Activated naive CD4-positive, alpha-beta T cell treated with anti-CD3 and anti-CD28 coated beads, Interleukin-2, amount 50 U/mL, for 24 hours (primary cell): ENCODE results near the gene SPATA12.
"Not testable (repeated sequence)": the region's sequence is repeated elsewhere in the genome, so short reads cannot be mapped to it uniquely, and the experiment has no call there.

ENCODE experiments used
- H3K27ac Mint-ChIP-seq: one replicate; pipeline ENCODE4 v1.8.0; 2021; ENCODE audit warnings: mild to moderate bottlenecking, mixed read lengths
- H3K27me3 Mint-ChIP-seq: one replicate; pipeline ENCODE4 v1.8.0; 2021; ENCODE audit warnings: mixed read lengths
- H3K36me3 Mint-ChIP-seq: one replicate; pipeline ENCODE4 v1.8.0; 2021; ENCODE audit warnings: mixed read lengths
- H3K4me1 Mint-ChIP-seq: one replicate; pipeline ENCODE4 v1.8.0; 2021; ENCODE audit warnings: mixed read lengths
- H3K4me3 Mint-ChIP-seq: one replicate; pipeline ENCODE4 v1.8.0; 2021; ENCODE audit warnings: mild to moderate bottlenecking, mixed read lengths
- H3K9me3 Mint-ChIP-seq: one replicate; pipeline ENCODE4 v1.8.0; 2021; ENCODE audit warnings: mixed read lengths

The SPATA12 gene

DNA sequence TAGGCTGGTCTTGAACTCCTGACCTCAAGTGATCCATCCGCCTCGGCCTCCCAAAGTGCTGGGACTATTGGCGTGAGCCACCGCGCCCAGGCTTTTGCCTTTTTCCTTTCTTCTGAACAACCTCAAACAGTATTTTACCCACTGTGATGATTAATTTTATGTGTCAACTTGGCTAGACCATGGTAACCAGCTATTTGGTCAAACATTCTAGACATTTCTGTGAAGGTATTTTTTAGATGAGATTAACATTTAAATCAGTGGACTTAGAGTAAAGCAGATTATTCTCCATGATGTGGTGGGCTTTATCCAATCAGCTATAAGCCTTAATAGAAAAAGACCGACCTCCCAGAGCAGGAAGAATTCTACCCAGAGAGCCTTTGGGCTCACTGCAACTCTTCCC, 6.0 kb downstream of the SPATA12 start:
- H3K27me3 Mint-ChIP-seq: peaks cover 6% of the 10 kb centered on the region
- no peaks in the 10 kb centered on the region for H3K36me3 Mint-ChIP-seq
- H3K27ac Mint-ChIP-seq: no peak overlapping the region

DNA sequence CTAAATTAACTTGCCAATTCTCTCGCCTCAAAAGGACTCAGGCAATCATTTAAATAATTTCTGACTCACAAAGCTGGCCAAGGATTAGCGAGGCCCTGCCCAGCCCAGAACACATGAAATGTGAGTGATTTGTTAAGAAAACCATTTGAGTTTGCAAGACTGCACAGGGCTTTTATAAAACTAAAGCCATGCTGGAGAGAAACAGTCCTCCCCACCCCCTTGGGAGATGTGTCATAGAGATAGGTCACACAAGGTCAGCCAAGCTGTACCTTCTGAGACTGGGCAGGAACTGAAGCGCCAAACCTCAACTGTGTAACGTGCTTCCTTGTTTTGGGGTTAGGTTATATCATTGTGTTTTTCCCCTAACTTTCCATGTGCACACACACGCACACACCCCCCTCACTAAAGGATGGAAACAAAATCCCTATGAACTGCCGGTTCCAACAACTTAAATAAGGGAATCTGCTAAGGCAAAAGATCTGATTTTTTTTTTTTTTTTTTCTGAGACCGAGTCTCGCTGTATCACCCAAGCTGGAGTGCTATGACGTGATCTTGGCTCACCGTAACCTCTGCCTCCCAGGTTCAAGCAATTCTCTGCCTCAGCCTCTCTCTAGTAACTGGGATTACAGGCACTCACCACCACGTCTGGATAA, 8.1 kb downstream of the SPATA12 start:
- H3K36me3 Mint-ChIP-seq: no peaks in the 10 kb centered on the region
- no peak overlapping the region for H3K27ac Mint-ChIP-seq
- H3K9me3 Mint-ChIP-seq: no peaks in the 10 kb centered on the region
- H3K4me1 Mint-ChIP-seq: no peaks in the 10 kb centered on the region
- H3K27me3 Mint-ChIP-seq: peaks cover 14% of the 10 kb centered on the region
- H3K4me3 Mint-ChIP-seq: no peak overlapping the region

More for the DNA sequence above, 6.0 kb downstream of the SPATA12 start:
- no peaks in the 10 kb centered on the region for H3K9me3 Mint-ChIP-seq
- H3K4me3 Mint-ChIP-seq: no peak overlapping the region
- no peaks in the 10 kb centered on the region for H3K4me1 Mint-ChIP-seq

DNA sequence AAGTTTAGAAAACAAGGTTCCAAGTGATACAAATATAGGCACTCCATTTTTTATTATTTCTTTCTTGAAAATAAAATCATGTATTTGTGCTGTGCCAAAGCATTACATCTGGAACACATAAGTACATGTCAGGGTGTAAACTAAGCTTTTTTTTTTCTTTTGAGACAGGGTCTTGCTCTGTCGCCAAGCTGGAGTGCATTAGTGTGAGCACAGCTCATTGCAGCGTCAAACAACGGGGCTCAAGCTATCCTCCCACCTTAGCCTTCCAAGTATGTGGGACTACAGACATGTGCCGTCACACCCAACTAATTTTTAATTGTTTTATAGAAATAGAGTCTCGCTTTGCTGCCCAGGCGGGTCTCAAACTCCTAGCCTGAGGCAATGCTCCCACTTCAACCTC, 9.0 kb downstream of the SPATA12 start:
- Mint-ChIP-seq H3K36me3 (no peaks in the 10 kb centered on the region), H3K4me3 (no peak overlapping the region), H3K27ac (no peak overlapping the region), H3K9me3 (no peaks in the 10 kb centered on the region), H3K4me1 (no peaks in the 10 kb centered on the region), H3K27me3 (peaks cover 19% of the 10 kb centered on the region)

DNA sequence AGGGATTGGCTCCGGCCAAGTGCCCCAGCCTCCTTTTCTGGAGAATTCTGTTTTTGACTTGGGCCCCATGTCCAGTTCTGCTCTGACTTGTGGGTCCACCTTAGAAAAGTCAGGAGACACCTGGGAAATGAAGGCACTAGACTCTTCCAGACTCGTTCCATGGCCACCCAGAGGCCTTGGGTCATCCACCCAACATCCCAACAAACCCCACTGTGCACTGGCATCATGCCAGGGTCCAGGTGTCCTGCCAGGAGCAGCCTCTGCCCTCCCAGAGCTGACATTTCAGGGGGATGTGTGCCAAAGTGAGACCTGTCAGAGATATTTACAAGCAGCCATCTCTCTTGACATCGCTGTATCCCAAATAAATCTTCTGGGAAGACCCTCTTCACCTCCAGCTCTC, 13.2 kb downstream of the SPATA12 start:
- no peak overlapping the region for H3K27ac Mint-ChIP-seq

DNA sequence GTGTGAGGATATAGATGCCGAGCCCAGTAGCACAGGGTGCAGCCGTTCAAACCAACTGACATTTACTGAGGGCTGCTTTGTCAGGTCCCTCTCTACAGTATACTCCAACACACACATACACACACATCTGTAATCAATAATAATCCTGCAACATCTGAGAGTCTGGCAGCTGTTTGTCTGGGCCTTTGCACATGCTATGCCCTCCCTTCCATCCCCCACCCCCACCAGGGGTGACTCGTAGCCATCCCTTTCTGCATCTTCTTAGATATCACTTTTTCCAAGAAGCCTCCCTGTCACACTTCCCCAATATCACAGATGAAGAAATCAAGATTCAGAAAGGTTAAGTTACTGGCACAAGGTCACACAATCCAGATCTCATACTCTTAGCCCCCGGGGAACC, 13.7 kb downstream of the SPATA12 start:
- H3K27me3 Mint-ChIP-seq: peaks cover 49% of the 10 kb centered on the region
- H3K27ac Mint-ChIP-seq: no peak overlapping the region
- no peaks in the 10 kb centered on the region for H3K9me3 Mint-ChIP-seq
- H3K36me3 Mint-ChIP-seq: no peaks in the 10 kb centered on the region
- H3K4me3 Mint-ChIP-seq: no peak overlapping the region
- no peaks in the 10 kb centered on the region for H3K4me1 Mint-ChIP-seq

More for the DNA sequence above, 13.2 kb downstream of the SPATA12 start:
- Mint-ChIP-seq H3K4me3 (no peak overlapping the region), H3K9me3 (no peaks in the 10 kb centered on the region), H3K36me3 (no peaks in the 10 kb centered on the region), H3K27me3 (peaks cover 50% of the 10 kb centered on the region), H3K4me1 (no peaks in the 10 kb centered on the region)

DNA sequence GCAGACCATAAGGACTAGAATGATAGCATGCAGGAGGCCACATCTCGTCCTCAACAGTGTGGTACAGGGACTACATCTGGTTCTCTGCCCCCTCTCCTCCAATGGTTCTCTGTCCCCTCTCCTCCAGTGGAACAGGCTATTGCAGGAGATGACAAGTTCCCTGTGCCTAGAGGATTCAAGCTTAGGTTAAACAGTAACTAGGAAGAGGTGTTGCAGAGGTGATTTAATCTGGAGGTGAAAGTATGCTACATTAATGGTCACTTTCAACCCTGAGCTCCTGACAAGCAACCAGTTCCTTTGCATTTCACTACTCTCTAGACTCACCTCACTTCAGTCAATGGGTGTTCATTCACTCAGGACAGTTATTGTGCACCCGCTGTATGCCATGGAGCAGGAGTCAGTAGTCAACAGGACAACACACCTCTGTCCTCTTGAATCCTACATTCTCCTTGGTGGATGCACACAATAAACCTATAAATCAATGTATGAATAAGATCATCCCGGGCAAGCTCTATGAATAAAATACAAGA, 16.0 kb downstream of the SPATA12 start:
- Mint-ChIP-seq H3K36me3 (no peaks in the 10 kb centered on the region), H3K9me3 (no peaks in the 10 kb centered on the region), H3K4me3 (no peak overlapping the region), H3K27me3 (peaks cover 52% of the 10 kb centered on the region), H3K27ac (no peak overlapping the region), H3K4me1 (no peaks in the 10 kb centered on the region)

DNA sequence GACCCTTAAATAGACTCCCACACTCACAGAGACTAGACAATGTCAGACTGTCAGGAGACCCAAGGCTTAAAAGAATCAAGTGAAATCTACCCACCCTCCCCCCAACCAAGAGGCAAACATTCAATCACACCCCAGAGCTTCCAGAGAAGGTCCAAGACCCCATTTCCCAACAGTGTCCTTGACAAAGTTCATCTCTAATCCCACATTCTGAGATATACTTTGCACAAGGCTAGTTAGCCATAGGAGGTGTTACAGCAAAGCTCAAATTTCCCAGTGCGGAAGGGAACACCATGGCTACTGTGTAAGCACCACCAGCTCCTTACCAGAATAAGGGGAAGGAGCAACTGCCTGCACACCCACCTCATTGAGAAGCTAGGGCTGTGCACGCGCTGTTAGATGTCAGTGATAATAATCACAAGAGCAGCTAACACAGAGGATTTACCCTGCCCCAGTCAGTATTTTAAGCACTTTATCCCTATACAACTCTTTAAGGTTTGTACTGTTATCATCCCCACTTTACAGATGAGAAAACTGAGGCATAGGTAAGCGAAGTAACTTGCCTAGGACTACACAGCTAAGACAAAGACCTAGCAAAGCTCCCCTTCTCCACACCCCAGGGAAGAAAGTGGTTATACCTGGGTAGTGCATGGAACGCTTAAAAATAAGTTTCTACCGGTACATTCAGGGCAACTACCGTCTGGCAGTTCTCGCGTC, 17.3 kb downstream of the SPATA12 start:
- Mint-ChIP-seq H3K36me3 (no peaks in the 10 kb centered on the region), H3K27ac (no peak overlapping the region), H3K27me3 (peaks cover 47% of the 10 kb centered on the region), H3K4me1 (no peaks in the 10 kb centered on the region), H3K4me3 (peak overlapping the region; percentile 74), H3K9me3 (no peaks in the 10 kb centered on the region)

DNA sequence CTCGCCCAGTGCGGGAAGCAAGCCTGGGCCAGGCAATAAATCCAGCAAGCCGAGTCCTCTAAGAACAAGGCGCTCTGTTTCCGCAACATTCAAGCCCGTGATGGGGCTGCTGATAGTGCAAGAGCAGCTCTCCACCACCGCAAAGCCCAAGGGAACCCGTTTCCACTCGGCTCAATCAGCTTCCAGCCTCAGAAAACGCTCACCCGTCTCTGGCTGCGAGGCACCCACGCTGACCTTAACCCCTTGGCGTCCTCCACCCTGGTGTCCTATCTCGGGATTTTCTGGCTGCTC, 17.8 kb downstream of the SPATA12 start:
- Mint-ChIP-seq H3K9me3 (no peaks in the 10 kb centered on the region), H3K4me1 (no peaks in the 10 kb centered on the region), H3K4me3 (peak overlapping the region; percentile 74), H3K36me3 (no peaks in the 10 kb centered on the region), H3K27me3 (peaks cover 45% of the 10 kb centered on the region), H3K27ac (no peak overlapping the region)

DNA sequence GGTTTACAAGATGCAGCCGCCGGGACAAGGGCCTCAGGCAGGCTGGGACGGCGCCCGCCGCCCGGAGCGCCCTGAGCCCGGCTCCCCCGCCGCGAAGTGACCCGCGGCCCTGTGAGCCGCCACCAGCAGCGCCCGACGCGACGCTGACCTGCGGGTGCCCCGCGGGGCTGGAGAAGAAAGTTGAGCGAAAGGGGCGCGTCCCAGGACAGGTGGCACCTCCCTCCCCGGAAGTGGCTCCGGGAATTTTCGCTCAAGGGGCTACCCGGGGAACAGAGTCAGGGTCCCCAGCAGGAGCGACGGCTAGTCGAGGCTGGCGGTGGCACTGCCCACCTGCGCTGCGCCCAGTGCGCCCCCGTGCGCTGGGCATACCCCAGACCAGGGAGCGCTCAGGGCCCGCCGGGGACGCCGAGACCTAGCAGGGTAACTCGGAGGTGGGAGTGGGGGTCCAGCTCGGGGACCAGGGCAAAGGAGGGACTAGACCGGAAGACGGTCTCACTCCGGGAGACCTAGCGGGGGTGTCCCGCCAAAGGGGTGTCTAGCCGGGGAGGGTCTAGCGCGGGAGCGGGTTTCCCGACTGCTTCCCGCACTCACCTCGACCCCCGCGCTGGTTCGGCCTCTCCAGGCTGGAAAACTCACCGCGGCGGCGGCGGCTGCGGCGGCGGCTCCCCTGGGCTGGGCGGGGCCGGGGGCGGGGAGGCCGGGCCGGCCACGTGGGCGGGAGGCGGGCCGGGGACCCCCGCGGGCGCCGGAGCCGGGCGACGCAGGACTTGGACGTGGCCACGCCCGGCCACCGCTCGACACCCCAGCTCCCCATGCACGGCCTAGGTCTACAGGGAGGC, 18.4 kb downstream of the SPATA12 start:
- Mint-ChIP-seq H3K9me3 (no peaks in the 10 kb centered on the region), H3K27ac (no peak overlapping the region), H3K4me1 (no peaks in the 10 kb centered on the region), H3K36me3 (no peaks in the 10 kb centered on the region), H3K4me3 (peak overlapping the region; percentile 74), H3K27me3 (peaks cover 44% of the 10 kb centered on the region)

DNA sequence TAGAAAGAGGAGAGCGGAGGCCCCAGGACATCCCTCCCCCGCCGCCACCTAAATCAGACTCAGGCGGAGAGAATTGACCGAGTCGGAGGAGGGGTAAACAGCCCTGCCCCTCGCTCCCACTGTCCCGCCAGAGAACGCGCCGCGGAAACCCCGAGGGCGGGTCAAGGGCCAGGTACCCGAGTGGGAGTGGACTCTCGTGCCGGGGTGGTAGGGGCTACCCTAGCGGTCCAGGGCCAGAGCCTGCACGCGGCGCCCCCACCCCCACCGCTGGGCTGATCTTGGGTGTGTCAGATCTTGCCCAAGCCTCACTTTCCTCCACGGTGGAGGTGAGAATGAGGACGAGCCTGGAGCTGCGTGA, 19.0 kb downstream of the SPATA12 start:
- Mint-ChIP-seq H3K9me3 (no peaks in the 10 kb centered on the region), H3K27ac (no peak overlapping the region), H3K27me3 (peaks cover 38% of the 10 kb centered on the region), H3K4me1 (no peaks in the 10 kb centered on the region), H3K36me3 (no peaks in the 10 kb centered on the region), H3K4me3 (peak overlapping the region; percentile 57)

DNA sequence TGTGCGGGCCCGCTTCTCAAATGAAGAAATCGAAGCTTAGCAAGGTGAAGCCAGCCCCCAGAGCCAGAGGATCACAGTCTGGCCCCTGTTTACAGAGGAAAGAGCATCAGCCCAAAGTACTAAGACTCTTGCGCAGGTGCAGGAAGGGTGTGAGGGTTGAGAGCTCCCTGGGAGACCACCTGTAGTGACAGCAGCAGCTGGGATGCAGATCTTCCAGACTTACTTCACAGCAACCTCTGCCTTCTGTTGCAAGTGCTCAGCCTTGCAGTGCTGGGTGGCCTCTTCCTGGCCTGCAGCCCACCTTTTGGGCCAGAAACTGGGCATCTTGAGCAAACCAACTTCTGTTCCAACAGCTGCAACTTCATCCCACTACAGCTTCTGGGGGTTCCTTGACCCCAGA, 19.7 kb downstream of the SPATA12 start:
- Mint-ChIP-seq H3K4me1 (no peaks in the 10 kb centered on the region), H3K4me3 (peak overlapping the region; percentile 57)

DNA sequence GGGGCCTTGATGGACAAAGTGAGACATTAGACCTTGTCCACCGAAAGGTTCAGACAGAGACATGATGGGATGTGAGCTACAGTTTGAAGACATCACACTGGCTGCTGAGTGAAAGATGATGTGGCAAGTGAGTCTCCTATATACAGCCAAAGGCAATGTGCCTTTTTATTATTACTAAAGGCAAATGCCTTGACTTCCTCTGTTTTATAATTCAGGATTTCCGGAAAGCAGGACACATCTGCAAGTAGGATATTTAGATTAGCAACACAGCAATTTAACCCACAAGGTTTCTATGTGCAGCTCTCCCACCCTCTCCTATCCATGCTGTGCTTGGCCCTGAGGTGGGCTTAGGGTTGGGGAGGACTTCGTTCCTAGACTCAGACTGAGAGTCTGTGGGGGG, 20.7 kb downstream of the SPATA12 start:
- Mint-ChIP-seq H3K9me3 (no peaks in the 10 kb centered on the region), H3K4me1 (no peaks in the 10 kb centered on the region), H3K27me3 (peaks cover 27% of the 10 kb centered on the region), H3K36me3 (no peaks in the 10 kb centered on the region), H3K27ac (no peak overlapping the region), H3K4me3 (no peak overlapping the region)

More for the DNA sequence above, 19.7 kb downstream of the SPATA12 start:
- H3K27ac Mint-ChIP-seq: no peak overlapping the region
- no peaks in the 10 kb centered on the region for H3K9me3 Mint-ChIP-seq
- H3K36me3 Mint-ChIP-seq: no peaks in the 10 kb centered on the region
- H3K27me3 Mint-ChIP-seq: peaks cover 31% of the 10 kb centered on the region

DNA sequence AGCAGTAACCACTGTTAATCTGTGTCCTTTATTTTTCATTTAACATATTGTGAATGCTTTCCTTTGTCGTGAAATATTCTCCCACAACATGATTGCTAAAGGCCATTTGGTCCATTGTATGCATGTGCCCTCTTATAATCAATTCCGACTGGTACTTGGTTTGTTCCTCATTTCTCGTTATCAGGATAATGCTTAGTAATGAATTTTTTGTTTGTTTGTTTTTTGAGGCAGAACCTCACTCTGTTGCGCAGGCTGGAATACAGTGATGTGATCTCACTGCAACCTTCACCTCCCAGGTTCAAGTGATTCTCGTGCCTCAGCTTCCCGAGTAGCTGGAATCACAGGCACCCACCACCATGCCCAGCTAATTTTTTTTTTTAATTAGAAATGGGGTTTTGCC, 22.0 kb downstream of the SPATA12 start:
- Mint-ChIP-seq H3K4me1 (no peaks in the 10 kb centered on the region), H3K27me3 (peaks cover 15% of the 10 kb centered on the region), H3K4me3 (no peak overlapping the region), H3K27ac (no peak overlapping the region), H3K36me3 (no peaks in the 10 kb centered on the region), H3K9me3 (no peaks in the 10 kb centered on the region)

DNA sequence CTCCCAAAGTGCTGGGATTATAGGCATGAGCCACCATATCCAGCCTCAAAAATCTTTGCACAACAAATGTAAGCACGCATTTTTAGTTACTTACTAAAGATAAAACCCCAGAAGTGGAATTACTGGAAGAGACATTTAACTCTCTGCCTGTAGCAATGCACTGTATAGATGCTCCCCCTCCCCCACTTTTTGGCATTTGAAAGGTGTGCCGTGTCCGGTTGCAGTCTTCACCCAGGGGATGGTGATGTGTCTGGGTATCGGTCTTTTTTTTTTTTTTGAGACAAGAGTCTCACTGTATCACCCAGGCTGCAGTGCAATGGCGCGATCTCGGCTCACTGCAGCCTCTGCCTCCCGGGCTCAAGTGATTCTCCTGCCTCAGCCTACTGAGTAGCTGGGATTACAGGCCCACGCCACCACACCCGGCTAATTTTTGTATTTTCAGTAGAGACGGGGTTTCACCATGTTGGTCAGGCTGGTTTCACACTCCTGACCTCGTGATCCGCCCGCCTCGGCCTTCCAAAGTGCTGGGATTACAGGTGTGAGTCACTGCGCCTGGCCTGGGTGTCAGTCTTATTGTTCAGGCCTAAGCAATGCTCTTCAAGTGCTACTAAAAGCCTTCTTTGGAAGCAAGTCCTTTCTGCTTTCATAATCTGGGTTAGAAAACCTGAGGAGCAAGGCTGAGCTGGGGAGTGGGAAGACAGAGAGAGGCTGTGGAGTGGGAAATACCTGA, 23.0 kb downstream of the SPATA12 start:
- H3K4me3 Mint-ChIP-seq, H3K27me3 Mint-ChIP-seq, H3K4me1 Mint-ChIP-seq, H3K9me3 Mint-ChIP-seq, H3K27ac Mint-ChIP-seq, H3K36me3 Mint-ChIP-seq: not testable (repeated sequence)

DNA sequence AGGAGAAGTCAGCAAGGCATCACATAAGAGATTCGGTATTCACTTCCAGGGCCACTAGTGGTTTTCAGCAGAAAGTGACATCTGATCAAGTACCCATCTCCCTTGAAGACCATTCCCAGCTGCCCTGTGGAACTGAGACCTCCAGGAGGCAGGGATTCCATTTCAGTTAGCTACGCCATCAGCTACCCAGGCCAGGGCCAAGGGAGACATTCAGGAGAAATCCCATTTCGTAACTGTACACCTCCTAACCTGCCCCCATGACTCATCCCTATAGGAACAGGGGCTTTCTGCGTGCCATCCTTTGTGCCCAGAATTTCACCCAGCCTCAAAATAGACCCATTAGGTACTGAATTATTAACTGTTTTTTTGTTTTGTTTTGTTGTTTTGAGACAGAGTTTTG, 24.7 kb downstream of the SPATA12 start:
- H3K9me3 Mint-ChIP-seq: no peaks in the 10 kb centered on the region
- no peaks in the 10 kb centered on the region for H3K36me3 Mint-ChIP-seq
- no peaks in the 10 kb centered on the region for H3K4me1 Mint-ChIP-seq
- H3K27ac Mint-ChIP-seq: no peak overlapping the region
- H3K4me3 Mint-ChIP-seq: no peak overlapping the region
- peaks cover 4% of the 10 kb centered on the region for H3K27me3 Mint-ChIP-seq
